GM12891 (cell line): ENCODE data around the gene CMIP.

Experiments
- POLR2A ChIP-seq: IDR thresholded peaks from 2 replicates; pipeline ENCODE4 v1.6.1; 2011; ENCODE audit warnings: low read depth, low read length, control low read depth
- SPI1 ChIP-seq: IDR thresholded peaks from 2 replicates; pipeline ENCODE4 v1.6.1; 2011; ENCODE audit warnings: low read depth, low read length, control low read depth

DNA sequence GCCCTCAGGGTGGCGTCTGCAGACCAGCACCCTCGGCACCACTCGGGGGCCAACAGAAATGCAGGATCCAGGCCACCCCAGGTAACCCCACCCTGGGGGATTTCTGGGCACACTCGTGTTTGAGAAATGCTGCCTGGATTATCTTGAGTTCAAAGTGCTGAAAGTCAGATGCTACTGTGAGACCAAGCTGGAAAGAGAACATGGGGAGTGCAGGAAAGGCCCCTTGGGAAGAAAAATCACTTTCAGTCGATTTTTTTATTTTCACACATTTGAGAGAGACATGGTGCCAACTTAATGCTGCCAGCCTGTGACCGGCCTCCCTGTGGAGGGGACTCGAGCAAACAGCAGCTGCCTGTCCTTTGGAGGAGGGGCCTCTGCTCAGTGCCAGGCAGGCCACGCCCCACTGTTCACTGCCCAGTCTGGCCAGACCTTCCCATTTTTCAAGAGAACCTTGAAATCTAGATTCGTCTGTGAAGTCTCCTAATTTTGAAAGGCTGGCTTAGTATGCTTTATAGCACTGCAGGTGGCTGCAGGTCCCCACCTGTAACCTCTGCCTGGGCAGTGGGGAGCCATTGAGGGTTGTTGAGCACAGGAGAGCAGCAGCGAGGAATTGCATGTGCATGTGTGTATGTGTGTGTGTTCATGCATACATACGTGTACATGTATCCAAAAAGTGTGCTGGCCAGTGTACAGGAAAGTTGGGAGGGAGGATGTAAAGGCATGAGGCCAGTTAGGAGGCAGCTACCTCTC is 263.8 kb downstream of the CMIP start:
- TF ChIP-seq SPI1, result no peak
- TF ChIP-seq POLR2A, result no peak
